Measurements from ENCODE around the gene ADGRV1.

GRCh38 chr5:91142386-91142785 lies 583.8 kb downstream of the ADGRV1 start:
- TF ChIP-seq ELK1 (IDR thresholded peaks at IDR 0.05; ENCODE audit: low read depth, low read length) (no peak), PBX3 (IDR thresholded peaks at IDR 0.05) (no peak), ZFP36 (IDR thresholded peaks at IDR 0.05; ENCODE audit: borderline replicate concordance, partially characterized antibody) (no peak), CTCF (IDR thresholded peaks at IDR 0.05) (no peak), RCOR1 (IDR thresholded peaks at IDR 0.05; ENCODE audit: low read depth, low read length) (no peak), USF2 (IDR thresholded peaks at IDR 0.05) (no peak), SREBF2 (IDR thresholded peaks at IDR 0.05) (no peak), POLR2A (IDR thresholded peaks at IDR 0.05; ENCODE audit: low read length) (no peak), CHD2 (IDR thresholded peaks at IDR 0.05; ENCODE audit: low read length, partially characterized antibody) (no peak), MAX (IDR thresholded peaks at IDR 0.05) (no peak), BHLHE40 (IDR thresholded peaks at IDR 0.05; ENCODE audit: low read depth, low read length) (no peak), NPAS2 (CRISPR knock-in tag; IDR thresholded peaks at IDR 0.05; ENCODE audit: borderline replicate concordance) (no peak)
